Stomach (tissue), 4 donors: Measurements from ENCODE around the gene ADD3.

Experiments used
- CTCF ChIP-seq, 7 experiments: fragments of 450-650 bp in 4 of 7; fragments of 200-600 bp in 3 of 7; sonication (generic) in 3 of 7; IDR thresholded peaks; one replicate each; pipeline ENCODE4 v1.5.1; 2016 to 2019; ENCODE audit warnings: antibody characterized with exemption in 7 of 7, control low read depth in 2 of 7, mild to moderate bottlenecking in 1 of 7
- POLR2A ChIP-seq, 4 donors: fragments of 450-650 bp; IDR thresholded peaks; one replicate each; pipeline ENCODE4 v1.6.1; 2016; ENCODE audit warnings: antibody characterized with exemption in 4 of 4, control low read depth in 2 of 4, mild to moderate bottlenecking in 1 of 4, moderate library complexity in 1 of 4

GRCh38 chr10:109981650-109982049, 26.1 kb upstream of the ADD3 start:
- TF ChIP-seq CTCF (IDR thresholded peaks at IDR 0.05) (no peak), POLR2A (IDR thresholded peaks at IDR 0.05) (no peak)
